HEK293 (cell line): ENCODE measurements around the gene CEBPE.

Experiments used
- CTCF ChIA-PET: fragments of 350-600 bp; formaldehyde crosslinking; extraction: SDS; loops from one replicate; lab custom pipeline; 2021; ENCODE audit warnings: antibody characterized with exemption; lab: Yijun Ruan, JAX
- POLR2A ChIA-PET: fragments of 300-600 bp; formaldehyde crosslinking; extraction: SDS; loops from one replicate; lab custom pipeline; 2020; ENCODE audit warnings: antibody characterized with exemption, inconsistent platforms; lab: Yijun Ruan, JAX
- H3K27ac ChIP-seq: fragments of 200-500 bp; sonication (Bioruptor generic); 2 replicates; pipeline ENCODE4 v1.5.1; 2014; ENCODE audit warnings: low read depth, low read length, control low read depth, inconsistent platforms; ENCODE audit errors: extremely low read depth
- H3K36me3 ChIP-seq, 2 experiments: fragments of 200-500 bp in 1 of 2; sonication (Bioruptor generic) in 1 of 2; 1 replicate in 1 of 2; 2 replicates in 1 of 2; pipeline ENCODE4 v1.5.1; 2014 to 2017; ENCODE audit warnings: inconsistent platforms in 2 of 2, low read length in 2 of 2; ENCODE audit not compliant: control insufficient read depth in 2 of 2, insufficient read depth in 1 of 2
- H3K4me1 ChIP-seq: fragments of 200-500 bp; sonication (Bioruptor generic); 2 replicates; pipeline ENCODE4 v1.5.1; 2014; ENCODE audit warnings: mild to moderate bottlenecking, low read length, inconsistent platforms; ENCODE audit not compliant: control insufficient read depth, insufficient read depth
- H3K4me3 ChIP-seq: 2 replicates; pipeline ENCODE4 v1.5.1; 2011; ENCODE audit warnings: low read depth, mild to moderate bottlenecking, control low read depth, low read length, moderate library complexity
- H3K9me3 ChIP-seq: fragments of 200-500 bp; sonication (Bioruptor generic); 2 replicates; pipeline ENCODE4 v1.5.1; 2014; ENCODE audit warnings: low read depth, low read length, inconsistent platforms; ENCODE audit not compliant: control insufficient read depth, insufficient read depth
- FEZF1 ChIP-seq: fragments of 450-650 bp; formaldehyde crosslinking; IDR thresholded peaks from 2 replicates; pipeline ENCODE4 v1.5.1; 2016; ENCODE audit warnings: missing biosample characterization, missing genetic modification characterization
- GLIS1 ChIP-seq: fragments of 450-650 bp; formaldehyde crosslinking; IDR thresholded peaks from 2 replicates; pipeline ENCODE4 v1.5.1; 2016; ENCODE audit warnings: missing biosample characterization, missing genetic modification characterization
- HOXC10 ChIP-seq: sonication (generic); formaldehyde crosslinking; IDR thresholded peaks from 2 replicates; pipeline ENCODE4 v1.8.1; 2023; ENCODE audit warnings: mild to moderate bottlenecking, missing genetic modification reagents
- OSR2 ChIP-seq: fragments of 450-650 bp; formaldehyde crosslinking; IDR thresholded peaks from 2 replicates; pipeline ENCODE4 v1.5.1; 2016; ENCODE audit warnings: missing biosample characterization, missing genetic modification characterization
- OVOL3 ChIP-seq: fragments of 450-650 bp; formaldehyde crosslinking; IDR thresholded peaks from 2 replicates; pipeline ENCODE4 v1.5.1; 2016; ENCODE audit warnings: missing biosample characterization, missing genetic modification characterization
- PRDM6 ChIP-seq: fragments of 450-650 bp; formaldehyde crosslinking; IDR thresholded peaks from 2 replicates; pipeline ENCODE4 v1.5.1; 2017; ENCODE audit warnings: missing biosample characterization, missing genetic modification characterization
- REPIN1 ChIP-seq: fragments of 450-650 bp; formaldehyde crosslinking; IDR thresholded peaks from 2 replicates; pipeline ENCODE4 v1.5.1; 2017; ENCODE audit warnings: missing biosample characterization, missing genetic modification characterization, low read depth
- TRIM28 ChIP-seq: IDR thresholded peaks from 2 replicates; pipeline ENCODE4 v1.6.1; 2011; ENCODE audit warnings: low read length, control low read depth, borderline replicate concordance
- ZBTB48 ChIP-seq: fragments of 450-650 bp; formaldehyde crosslinking; IDR thresholded peaks from 2 replicates; pipeline ENCODE4 v1.5.1; 2016; ENCODE audit warnings: missing biosample characterization, missing genetic modification characterization
- ZFP69B ChIP-seq: fragments of 450-650 bp; formaldehyde crosslinking; IDR thresholded peaks from 2 replicates; pipeline ENCODE4 v1.5.1; 2016; ENCODE audit warnings: missing biosample characterization, missing genetic modification characterization
- ZNF132 ChIP-seq: fragments of 450-650 bp; formaldehyde crosslinking; IDR thresholded peaks from 2 replicates; pipeline ENCODE4 v1.5.1; 2017; ENCODE audit warnings: missing biosample characterization, missing genetic modification characterization, borderline replicate concordance
- ZNF202 ChIP-seq: fragments of 450-650 bp; formaldehyde crosslinking; IDR thresholded peaks from 2 replicates; pipeline ENCODE4 v1.5.1; 2016; ENCODE audit warnings: missing biosample characterization, missing genetic modification characterization, borderline replicate concordance
- ZNF423 ChIP-seq: fragments of 450-650 bp; formaldehyde crosslinking; IDR thresholded peaks from 2 replicates; pipeline ENCODE4 v1.5.1; 2016; ENCODE audit warnings: missing biosample characterization, missing genetic modification characterization
- ZNF426 ChIP-seq: fragments of 450-650 bp; formaldehyde crosslinking; IDR thresholded peaks from 2 replicates; pipeline ENCODE4 v1.5.1; 2017; ENCODE audit warnings: missing biosample characterization, missing genetic modification characterization, mild to moderate bottlenecking, inconsistent platforms, moderate library complexity
- ZNF488 ChIP-seq: fragments of 450-650 bp; formaldehyde crosslinking; IDR thresholded peaks from 2 replicates; pipeline ENCODE4 v1.5.1; 2016; ENCODE audit warnings: missing biosample characterization, missing genetic modification characterization
- ZNF514 ChIP-seq: fragments of 450-650 bp; formaldehyde crosslinking; IDR thresholded peaks from 2 replicates; pipeline ENCODE4 v1.5.1; 2016; ENCODE audit warnings: missing biosample characterization, missing genetic modification characterization
- ZNF549 ChIP-seq: fragments of 450-650 bp; IDR thresholded peaks from 2 replicates; pipeline ENCODE4 v1.5.1; 2018; ENCODE audit warnings: missing biosample characterization, missing genetic modification characterization, mild to moderate bottlenecking, inconsistent platforms, moderate library complexity
- ZNF610 ChIP-seq: fragments of 450-650 bp; formaldehyde crosslinking; IDR thresholded peaks from 2 replicates; pipeline ENCODE4 v1.5.1; 2016; ENCODE audit warnings: missing biosample characterization, missing genetic modification characterization, borderline replicate concordance
- ZNF626 ChIP-seq: fragments of 450-650 bp; sonication (Bioruptor Pico); formaldehyde crosslinking; IDR thresholded peaks from 2 replicates; pipeline ENCODE4 v1.5.1; 2018; ENCODE audit warnings: missing biosample characterization, missing genetic modification characterization, inconsistent platforms
- ZNF677 ChIP-seq: fragments of 450-650 bp; IDR thresholded peaks from 2 replicates; pipeline ENCODE4 v1.5.0; 2018; ENCODE audit warnings: missing biosample characterization, mild to moderate bottlenecking, missing genetic modification characterization, moderate library complexity
- ZNF843 ChIP-seq: fragments of 450-650 bp; formaldehyde crosslinking; IDR thresholded peaks from 2 replicates; pipeline ENCODE4 v1.5.1; 2016; ENCODE audit warnings: missing biosample characterization, missing genetic modification characterization
- ZSCAN5A ChIP-seq: fragments of 450-650 bp; formaldehyde crosslinking; IDR thresholded peaks from 2 replicates; pipeline ENCODE4 v1.5.1; 2016; ENCODE audit warnings: missing biosample characterization, missing genetic modification characterization
- ZXDB ChIP-seq: fragments of 450-650 bp; formaldehyde crosslinking; IDR thresholded peaks from 2 replicates; pipeline ENCODE4 v1.5.1; 2016; ENCODE audit warnings: missing biosample characterization, missing genetic modification characterization
- TF ChIP-seq, protein P1 (sequence below): fragments of 450-650 bp; formaldehyde crosslinking; IDR thresholded peaks from 2 replicates; pipeline ENCODE4; 2016; ENCODE audit warnings: missing biosample characterization, missing genetic modification characterization
- TF ChIP-seq, protein P2 (sequence below): fragments of 450-650 bp; formaldehyde crosslinking; IDR thresholded peaks from 2 replicates; pipeline ENCODE4 v1.5.1; 2016; ENCODE audit warnings: missing biosample characterization, missing genetic modification characterization

Gene CEBPE

GRCh38 chr14:23118506-23119362 lies at the start of gene CEBPE:
Gene CEBPE, minus strand, starts transcription at chr14:23119255. Its CDS starts 164 bp downstream, at chr14:23119091.
- Histone ChIP-seq H3K27ac (no peak within 1 kb of the TSS), H3K4me3 (no peak within 1 kb of the TSS), H3K4me1 (no peaks in the 10 kb centered on the region; the same call in 1 of the 2 replicates), H3K9me3 (no peaks in the 10 kb centered on the region), H3K36me3 (no peaks in the 10 kb centered on the region)
- POLR2A ChIA-PET, result no interaction called here
- TF ChIP-seq ZNF626 (tag by site-specific recombination) (no peak), ZNF549 (tag by site-specific recombination) (no peak), TRIM28 (no peak), ZNF202 (tag by site-specific recombination) (no peak), ZNF514 (no peak), GLIS1 (tag by site-specific recombination) (no peak), ZSCAN5A (tag by site-specific recombination) (no peak), ZNF423 (tag by site-specific recombination) (no peak), ZNF132 (tag by site-specific recombination) (no peak), ZNF426 (no peak), ZNF677 (no peak), REPIN1 (tag by site-specific recombination) (no peak), ZNF488 (no peak)
- TF ChIP-seq, protein P1, sequence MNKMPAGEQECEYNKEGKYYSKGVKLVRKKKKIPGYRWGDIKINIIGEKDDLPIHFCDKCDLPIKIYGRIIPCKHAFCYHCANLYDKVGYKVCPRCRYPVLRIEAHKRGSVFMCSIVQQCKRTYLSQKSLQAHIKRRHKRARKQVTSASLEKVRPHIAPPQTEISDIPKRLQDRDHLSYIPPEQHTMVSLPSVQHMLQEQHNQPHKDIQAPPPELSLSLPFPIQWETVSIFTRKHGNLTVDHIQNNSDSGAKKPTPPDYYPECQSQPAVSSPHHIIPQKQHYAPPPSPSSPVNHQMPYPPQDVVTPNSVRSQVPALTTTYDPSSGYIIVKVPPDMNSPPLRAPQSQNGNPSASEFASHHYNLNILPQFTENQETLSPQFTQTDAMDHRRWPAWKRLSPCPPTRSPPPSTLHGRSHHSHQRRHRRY, result no peak
- CTCF ChIA-PET, result interaction anchor here (1.1 to 11.2 kb wide), 5 partner anchors 24 to 124 kb away, joined by 4 to 424 read pairs (median 6); partner anchors contain the start of genes ACIN1, C14orf119 and SLC7A8

DNA sequence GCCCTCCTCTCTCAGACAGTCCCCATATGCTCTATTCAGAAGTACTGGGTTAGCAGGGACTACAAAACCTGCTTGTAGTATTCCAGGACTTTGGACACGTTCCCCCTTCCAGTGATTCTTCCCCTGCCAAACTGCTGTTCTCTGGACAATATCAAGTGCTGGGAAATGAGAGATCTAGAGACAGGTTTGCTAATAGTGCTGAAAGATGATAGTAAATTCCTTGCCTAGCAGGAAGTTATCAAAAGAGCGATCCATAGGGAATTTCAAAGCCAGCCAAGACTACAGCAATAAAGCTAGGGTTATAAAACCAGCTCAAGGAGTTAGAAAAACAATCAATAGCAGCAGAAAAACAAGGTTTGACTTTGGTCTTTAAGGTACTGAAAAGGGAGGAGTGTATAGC lies 49.2 kb upstream of the CEBPE start:
- Histone ChIP-seq H3K4me1 (peaks cover 16% of the 10 kb centered on the region), H3K9me3 (no peaks in the 10 kb centered on the region), H3K27ac (peak overlapping the region; percentile 0; the same call in 1 of the 2 replicates), H3K36me3 (peaks cover 0 to 9% of the 10 kb centered on the region in 2 experiments; a peak in 1 of 3 replicates), H3K4me3 (no peak overlapping the region)
- CTCF ChIA-PET, result interaction anchor here (1.1 to 2.7 kb wide), 3 partner anchors 14 to 47 kb away, joined by 4 to 18 read pairs (median 12); no protein-coding TSS in a partner anchor
- TF ChIP-seq ZXDB (tag by site-specific recombination), result peak; percentile 41; the same call in 1 of the 2 replicates
- peak; percentile 71; the same call in 1 of the 2 replicates for TF ChIP-seq ZNF610 (tag by site-specific recombination)
- TF ChIP-seq FEZF1, result peak; percentile 69
- peak; percentile 71 for TF ChIP-seq ZNF423 (tag by site-specific recombination)
- 0 out of 2 replicates have a peak, but pooled peaks have one; percentile 17 for TF ChIP-seq ZNF843 (tag by site-specific recombination)
- TF ChIP-seq, protein P2, sequence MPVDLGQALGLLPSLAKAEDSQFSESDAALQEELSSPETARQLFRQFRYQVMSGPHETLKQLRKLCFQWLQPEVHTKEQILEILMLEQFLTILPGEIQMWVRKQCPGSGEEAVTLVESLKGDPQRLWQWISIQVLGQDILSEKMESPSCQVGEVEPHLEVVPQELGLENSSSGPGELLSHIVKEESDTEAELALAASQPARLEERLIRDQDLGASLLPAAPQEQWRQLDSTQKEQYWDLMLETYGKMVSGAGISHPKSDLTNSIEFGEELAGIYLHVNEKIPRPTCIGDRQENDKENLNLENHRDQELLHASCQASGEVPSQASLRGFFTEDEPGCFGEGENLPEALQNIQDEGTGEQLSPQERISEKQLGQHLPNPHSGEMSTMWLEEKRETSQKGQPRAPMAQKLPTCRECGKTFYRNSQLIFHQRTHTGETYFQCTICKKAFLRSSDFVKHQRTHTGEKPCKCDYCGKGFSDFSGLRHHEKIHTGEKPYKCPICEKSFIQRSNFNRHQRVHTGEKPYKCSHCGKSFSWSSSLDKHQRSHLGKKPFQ (tag by site-specific recombination), result 0 out of 2 replicates have a peak, but pooled peaks have one; percentile 23
- no peak for TF ChIP-seq HOXC10 (CRISPR knock-in tag)
- TF ChIP-seq OVOL3 (tag by site-specific recombination), result 0 out of 2 replicates have a peak, but pooled peaks have one; percentile 31
- TF ChIP-seq TRIM28, result peak; percentile 50; the same call in 1 of the 2 replicates
- TF ChIP-seq ZBTB48 (tag by site-specific recombination), result no peak
- peak; percentile 87 for TF ChIP-seq PRDM6 (tag by site-specific recombination)
- no peak for TF ChIP-seq ZFP69B (tag by site-specific recombination)
- TF ChIP-seq OSR2 (tag by site-specific recombination), result 0 out of 2 replicates have a peak, but pooled peaks have one; percentile 12
- POLR2A ChIA-PET, result no interaction called here
